22Rv1 (cell line): ENCODE measurements around the gene SLFNL1.
A peak's percentile ranks its signal among the peaks of the same experiment; 100 is the strongest.

Experiments used
- H3K27ac ChIP-seq: fragments of 450-650 bp; 2 replicates; pipeline ENCODE4 v1.5.1; 2017
- CTCF ChIP-seq: fragments of 450-650 bp; IDR thresholded peaks from 2 replicates; pipeline ENCODE4 v1.5.1; 2017; ENCODE audit warnings: mild to moderate bottlenecking
- ZFX ChIP-seq: fragments of 450-650 bp; IDR thresholded peaks from 2 replicates; pipeline ENCODE4 v1.6.1; 2017; ENCODE audit warnings: antibody characterized with exemption, borderline replicate concordance

SLFNL1 gene

DNA sequence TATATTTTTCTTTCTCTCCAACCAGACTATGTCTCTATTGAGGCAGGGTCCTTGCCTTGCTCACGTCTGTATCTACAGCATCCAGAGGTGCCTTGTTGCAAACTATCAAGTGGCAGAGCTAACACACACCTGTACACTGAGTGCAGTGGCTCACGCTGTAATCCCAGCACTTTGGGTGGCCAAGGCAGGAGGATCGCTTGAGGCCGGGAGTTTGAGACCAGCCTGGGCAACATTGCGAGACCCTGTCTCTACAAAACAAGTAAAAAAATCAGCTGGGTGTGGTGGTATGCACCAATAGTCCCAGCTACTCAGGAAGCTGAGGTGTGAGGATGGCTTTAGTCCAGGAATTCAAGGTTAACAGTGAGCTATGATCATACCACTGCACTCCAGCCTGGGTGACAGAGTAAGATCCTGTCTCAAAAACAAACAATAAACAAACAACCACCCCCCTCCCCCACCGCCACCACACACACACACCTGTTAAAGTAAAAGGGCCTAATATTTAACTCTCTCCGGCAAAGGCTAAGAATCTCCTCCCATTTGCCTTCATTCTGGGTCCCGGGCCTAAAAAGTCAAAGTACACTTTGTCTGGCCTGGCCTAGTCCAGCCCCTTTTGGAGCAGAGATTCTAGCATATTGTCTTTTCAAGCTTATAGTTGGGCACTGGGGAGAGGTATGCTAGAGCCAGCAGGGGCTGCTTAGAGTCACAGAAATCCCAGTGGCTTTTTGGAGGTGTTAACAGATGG lies 9.5 kb upstream of the SLFNL1 start:
- TF ChIP-seq CTCF = no peak
- TF ChIP-seq ZFX = no peak
- H3K27ac ChIP-seq = 0 out of 2 replicates have a peak overlapping the region, but pooled peaks have one; percentile 13

DNA sequence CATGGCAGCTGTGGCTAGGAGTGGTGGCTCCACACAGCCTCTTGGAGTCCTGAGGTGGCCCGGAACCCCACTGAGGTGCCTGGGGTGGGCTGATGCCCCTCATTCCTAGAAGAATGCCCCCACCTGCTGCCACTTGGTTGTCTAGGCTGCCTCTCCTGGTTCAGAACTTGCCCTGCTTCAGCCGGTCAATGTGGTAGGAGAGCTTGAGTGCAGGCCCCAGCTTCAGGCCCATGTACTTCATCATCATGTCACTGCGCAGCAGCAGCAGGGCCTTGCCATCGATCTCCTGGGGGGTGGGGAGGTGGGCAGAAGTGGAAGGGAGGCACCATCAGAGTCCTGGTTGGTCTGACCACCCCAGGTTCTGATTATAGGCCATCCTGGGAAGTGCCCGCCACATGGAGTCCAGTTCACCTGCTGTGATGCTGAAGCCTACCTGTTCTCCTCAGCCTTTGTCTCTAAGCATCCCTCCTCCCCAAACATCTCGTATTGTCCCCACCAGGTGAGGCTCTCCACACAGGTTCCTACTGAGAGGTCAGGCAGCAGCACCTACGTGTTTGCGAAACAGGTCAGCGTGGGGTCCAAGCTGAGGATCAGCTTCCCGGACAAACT lies 6.6 kb upstream of the SLFNL1 start:
- TF ChIP-seq CTCF (no peak), ZFX (no peak)
- H3K27ac ChIP-seq = no peak overlapping the region

DNA sequence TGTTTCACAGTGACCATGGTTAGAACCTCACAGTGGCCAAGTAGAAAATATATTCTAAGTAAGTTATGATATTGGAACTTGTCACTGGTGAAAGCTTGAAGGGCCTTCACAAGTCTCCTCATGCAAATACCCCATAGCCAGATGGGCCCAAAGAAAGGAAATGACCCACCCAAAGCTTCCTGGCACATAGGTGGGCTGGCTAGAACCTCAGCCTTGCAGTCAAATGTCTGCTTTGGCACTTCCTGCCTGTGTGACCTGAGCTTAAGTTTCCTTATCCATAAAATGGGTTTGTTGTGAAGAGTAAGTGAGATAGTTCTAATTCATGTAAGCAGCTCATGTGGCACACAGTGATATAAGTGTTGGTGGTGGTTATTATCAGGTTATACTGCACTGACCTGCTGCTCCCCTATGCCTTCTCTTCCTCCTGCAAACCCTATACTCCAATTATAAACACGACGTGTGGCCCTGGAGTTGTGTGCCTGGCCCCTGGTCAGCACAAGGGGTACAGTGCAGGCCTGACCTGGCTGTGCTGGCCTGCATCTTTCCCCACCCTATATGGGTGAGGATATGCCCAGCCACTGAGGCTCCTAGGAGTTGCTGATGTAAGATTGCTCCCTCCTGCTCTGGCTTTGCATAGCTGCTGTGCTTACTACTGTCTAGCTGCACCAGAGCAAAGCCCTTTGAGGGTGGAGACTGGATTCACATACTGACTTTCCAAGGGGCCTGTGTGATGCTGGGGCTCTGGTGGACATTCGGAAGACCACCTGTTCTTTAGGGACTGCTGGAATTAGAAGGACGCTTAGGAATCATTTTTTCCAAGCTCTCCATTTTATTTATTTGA lies 4.7 kb upstream of the SLFNL1 start:
- TF ChIP-seq CTCF = no peak
- TF ChIP-seq ZFX = no peak
- no peak overlapping the region for H3K27ac ChIP-seq

DNA sequence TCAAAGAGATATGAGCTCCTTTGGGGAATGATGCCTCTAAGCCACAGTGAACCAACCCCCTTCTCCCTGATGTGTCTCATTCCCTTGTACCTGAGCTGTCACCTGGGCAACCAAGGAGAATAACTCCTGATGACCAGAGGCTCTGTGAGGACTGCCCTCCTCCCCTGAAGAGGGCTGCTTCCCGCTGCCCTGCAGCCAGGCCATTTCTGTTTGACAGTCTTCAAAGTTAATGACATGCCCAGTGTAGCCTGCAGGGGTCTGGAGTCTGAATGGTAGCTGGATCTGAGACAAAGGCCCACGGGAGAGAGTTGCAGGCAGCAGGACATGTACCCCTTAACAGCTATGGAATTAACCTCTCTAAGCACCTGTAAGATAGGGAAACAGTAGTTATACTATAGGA lies 3.4 kb upstream of the SLFNL1 start:
- no peak for TF ChIP-seq CTCF
- no peak for TF ChIP-seq ZFX
- H3K27ac ChIP-seq = no peak overlapping the region

GRCh38 chr1:41023279-41023990 lies 1.9 kb upstream of the SLFNL1 start:
- no peak overlapping the region for H3K27ac ChIP-seq

DNA sequence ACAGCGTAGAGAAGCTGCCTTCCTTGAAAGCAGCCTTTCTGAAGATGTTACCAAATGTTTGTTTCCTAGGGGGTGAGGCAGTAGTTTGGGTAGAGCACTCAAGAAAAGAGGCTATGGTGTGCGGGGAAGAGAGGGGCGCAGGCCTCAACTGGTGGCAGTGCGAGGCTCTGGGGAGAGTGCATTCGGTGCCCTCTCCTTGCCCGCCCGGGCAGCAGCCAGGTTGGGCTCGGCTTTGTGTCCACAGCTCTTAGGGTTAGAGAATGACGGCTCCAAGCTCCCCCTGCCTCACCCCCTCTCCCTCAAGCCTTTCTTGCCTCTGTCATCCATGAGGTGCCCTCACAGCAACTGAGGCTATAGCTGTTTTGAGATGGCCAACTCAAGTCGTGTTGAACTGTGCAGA lies 899 bp upstream of the SLFNL1 start:
- TF ChIP-seq ZFX (no peak), CTCF (no peak)
- H3K27ac ChIP-seq = peak overlapping the region; percentile 51; the same call in 1 of the 2 replicates

More at GRCh38 chr1:41023279-41023990, 1.9 kb upstream of the SLFNL1 start:
- TF ChIP-seq CTCF (0 out of 2 replicates have a peak, but pooled peaks have one; percentile 21), ZFX (no peak)
